Measurements from ENCODE around the gene MARS1.

MARS1 gene

DNA sequence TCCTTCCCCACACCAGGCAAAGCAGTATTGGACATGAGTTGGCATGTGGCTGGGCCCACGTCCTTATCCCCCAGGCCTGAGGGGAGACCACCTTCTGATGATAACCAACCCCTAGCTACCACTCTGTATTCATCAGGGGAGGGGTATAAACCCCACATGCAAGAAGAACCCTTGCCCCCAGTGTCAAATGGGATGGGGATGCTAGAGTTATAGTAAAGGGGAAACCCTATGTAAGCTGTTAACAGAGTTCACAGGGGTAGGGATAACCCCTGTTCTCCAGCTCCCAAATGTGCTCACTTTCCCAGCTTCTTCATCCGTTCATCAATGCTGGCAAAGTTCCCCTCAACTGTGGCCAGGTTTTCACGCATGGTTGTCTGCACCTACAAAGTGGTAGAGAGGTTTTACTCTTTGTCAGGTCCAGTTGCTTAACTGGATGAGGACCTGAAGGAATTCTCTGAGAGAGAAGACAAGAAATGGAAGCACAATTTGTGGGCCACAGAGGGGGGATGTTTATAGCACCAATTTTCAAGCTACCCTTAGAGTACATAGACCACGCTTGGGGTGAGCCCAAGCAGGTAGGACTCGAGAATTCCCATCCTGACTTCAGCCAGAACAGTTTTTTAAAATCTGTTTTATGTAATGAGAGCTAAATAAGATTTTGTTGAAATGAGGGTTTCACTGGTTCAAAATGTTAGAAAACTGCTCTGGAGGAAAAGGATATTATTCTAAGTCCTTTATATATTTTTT, 42.7 kb downstream of the MARS1 start:
- Histone ChIP-seq H3K9ac (ENCODE audit: low read length) (no peak overlapping the region), H3K27ac (ENCODE audit: low read length) (no peak overlapping the region), H3K4me3 (ENCODE audit: low read length) (no peak overlapping the region), H3K4me1 (ENCODE audit: control insufficient read depth, low read depth, low read length) (no peaks in the 10 kb centered on the region), H3K36me3 (ENCODE audit: control insufficient read depth, low read depth, low read length) (peaks cover 69% of the 10 kb centered on the region), H3K27me3 (ENCODE audit: control insufficient read depth, insufficient read depth, low read length) (no peaks in the 10 kb centered on the region), H3K9me3 (ENCODE audit: control insufficient read depth, low read depth, low read length) (no peaks in the 10 kb centered on the region)

DNA sequence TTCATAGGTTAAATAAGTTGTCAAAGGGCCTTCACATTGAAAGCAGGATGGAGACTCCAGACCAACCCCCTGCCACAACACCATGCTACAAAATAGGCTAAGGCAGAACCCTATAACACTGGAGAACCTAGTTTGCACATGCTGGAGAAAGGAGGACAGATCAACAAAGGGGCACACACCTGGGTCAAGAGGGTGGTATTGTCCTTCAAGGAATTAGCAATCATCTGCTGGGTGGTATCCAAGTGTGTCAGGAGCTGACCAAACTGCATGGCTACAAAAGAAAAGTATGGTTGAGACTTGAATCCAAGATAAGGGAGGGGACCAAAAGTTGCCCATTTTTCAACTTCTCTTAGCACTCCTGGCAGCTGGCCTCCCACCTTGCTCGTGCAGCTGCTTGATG, 44.0 kb downstream of the MARS1 start:
- no peak overlapping the region for H3K4me3 ChIP-seq (ENCODE audit: low read length)
- no peaks in the 10 kb centered on the region for H3K27me3 ChIP-seq (ENCODE audit: control insufficient read depth, insufficient read depth, low read length)
- H3K9me3 ChIP-seq (ENCODE audit: control insufficient read depth, low read depth, low read length): no peaks in the 10 kb centered on the region
- no peaks in the 10 kb centered on the region for H3K4me1 ChIP-seq (ENCODE audit: control insufficient read depth, low read depth, low read length)
- H3K9ac ChIP-seq (ENCODE audit: low read length): no peak overlapping the region
- peaks cover 69% of the 10 kb centered on the region for H3K36me3 ChIP-seq (ENCODE audit: control insufficient read depth, low read depth, low read length)
- no peak overlapping the region for H3K27ac ChIP-seq (ENCODE audit: low read length)

DNA sequence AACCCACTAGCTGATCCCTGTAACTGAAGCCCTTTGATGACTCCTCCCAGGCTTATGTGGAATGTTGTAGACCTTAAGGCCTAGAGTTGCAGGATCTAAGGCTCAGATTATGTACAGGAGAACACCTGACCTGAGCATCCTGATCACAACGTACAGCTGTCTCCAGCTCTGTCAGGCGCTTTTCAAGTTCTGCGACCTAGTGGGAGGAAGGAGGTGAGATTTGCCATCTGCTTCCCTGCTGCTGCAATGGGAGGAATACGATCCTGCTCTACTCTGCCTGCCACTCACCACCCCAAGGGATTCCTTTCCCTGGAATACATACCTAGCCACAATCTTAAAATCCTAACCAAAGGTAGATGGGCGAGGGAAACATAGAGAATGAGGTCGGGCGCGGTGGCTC, 45.2 kb downstream of the MARS1 start:
- no peaks in the 10 kb centered on the region for H3K9me3 ChIP-seq (ENCODE audit: control insufficient read depth, low read depth, low read length)
- H3K4me1 ChIP-seq (ENCODE audit: control insufficient read depth, low read depth, low read length): no peaks in the 10 kb centered on the region
- H3K36me3 ChIP-seq (ENCODE audit: control insufficient read depth, low read depth, low read length): peaks cover 65% of the 10 kb centered on the region
- H3K9ac ChIP-seq (ENCODE audit: low read length): no peak overlapping the region
- H3K4me3 ChIP-seq (ENCODE audit: low read length): no peak overlapping the region
- H3K27me3 ChIP-seq (ENCODE audit: control insufficient read depth, insufficient read depth, low read length): no peaks in the 10 kb centered on the region
- no peak overlapping the region for H3K27ac ChIP-seq (ENCODE audit: low read length)

DNA sequence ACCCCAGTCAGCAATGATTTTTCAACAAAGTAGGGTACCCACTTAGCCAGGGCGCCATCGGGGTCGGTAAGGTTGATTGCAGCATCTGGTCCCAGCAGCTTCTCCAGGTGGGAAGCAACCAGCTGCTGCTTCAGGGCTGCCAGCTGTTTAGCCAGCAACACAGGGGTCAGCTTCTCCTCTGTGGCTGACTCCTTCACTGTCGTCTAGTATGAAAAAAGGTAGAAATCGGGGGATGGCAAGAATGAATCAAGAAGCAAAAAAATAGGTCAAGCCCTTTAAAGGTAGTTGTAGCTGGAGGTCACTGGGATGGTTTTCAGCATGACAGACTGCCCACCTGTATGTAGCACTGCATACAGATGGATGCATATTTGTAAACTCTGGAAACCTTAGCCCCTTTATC, 46.4 kb downstream of the MARS1 start:
- Histone ChIP-seq H3K4me3 (ENCODE audit: low read length) (no peak overlapping the region), H3K9ac (ENCODE audit: low read length) (no peak overlapping the region), H3K4me1 (ENCODE audit: control insufficient read depth, low read depth, low read length) (no peaks in the 10 kb centered on the region), H3K27ac (ENCODE audit: low read length) (no peak overlapping the region), H3K9me3 (ENCODE audit: control insufficient read depth, low read depth, low read length) (no peaks in the 10 kb centered on the region), H3K27me3 (ENCODE audit: control insufficient read depth, insufficient read depth, low read length) (no peaks in the 10 kb centered on the region), H3K36me3 (ENCODE audit: control insufficient read depth, low read depth, low read length) (peaks cover 56% of the 10 kb centered on the region)

DNA sequence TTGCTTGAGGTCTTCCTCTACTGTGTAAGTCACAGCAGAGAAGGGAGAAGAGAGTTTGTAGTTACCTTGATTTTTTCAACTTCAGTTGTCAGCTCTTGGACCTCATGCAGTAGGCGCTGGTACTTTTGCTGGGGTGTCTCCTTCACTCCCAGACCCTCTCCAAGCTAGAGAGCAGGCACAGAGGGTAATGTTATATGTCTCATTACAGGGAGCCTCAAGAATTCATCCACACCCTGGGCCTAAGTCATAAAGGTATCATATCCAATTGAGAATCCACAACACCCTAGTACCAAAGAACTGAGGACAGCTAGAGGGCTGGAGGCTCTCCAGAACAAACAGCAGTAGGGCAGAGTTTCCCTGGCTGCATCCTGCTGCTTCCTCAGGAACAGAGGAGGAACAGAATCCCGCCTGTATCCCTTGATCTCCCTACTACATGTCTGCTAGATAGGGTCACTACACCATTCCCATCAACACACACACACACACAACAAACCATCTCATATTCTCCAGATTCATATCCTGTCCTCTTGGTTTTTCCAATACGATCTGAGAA, 47.2 kb downstream of the MARS1 start:
- no peak overlapping the region for H3K27ac ChIP-seq (ENCODE audit: low read length)
- H3K9me3 ChIP-seq (ENCODE audit: control insufficient read depth, low read depth, low read length): no peaks in the 10 kb centered on the region
- no peaks in the 10 kb centered on the region for H3K4me1 ChIP-seq (ENCODE audit: control insufficient read depth, low read depth, low read length)
- peaks cover 49% of the 10 kb centered on the region for H3K36me3 ChIP-seq (ENCODE audit: control insufficient read depth, low read depth, low read length)
- H3K4me3 ChIP-seq (ENCODE audit: low read length): no peak overlapping the region
- no peaks in the 10 kb centered on the region for H3K27me3 ChIP-seq (ENCODE audit: control insufficient read depth, insufficient read depth, low read length)
- no peak overlapping the region for H3K9ac ChIP-seq (ENCODE audit: low read length)

DNA sequence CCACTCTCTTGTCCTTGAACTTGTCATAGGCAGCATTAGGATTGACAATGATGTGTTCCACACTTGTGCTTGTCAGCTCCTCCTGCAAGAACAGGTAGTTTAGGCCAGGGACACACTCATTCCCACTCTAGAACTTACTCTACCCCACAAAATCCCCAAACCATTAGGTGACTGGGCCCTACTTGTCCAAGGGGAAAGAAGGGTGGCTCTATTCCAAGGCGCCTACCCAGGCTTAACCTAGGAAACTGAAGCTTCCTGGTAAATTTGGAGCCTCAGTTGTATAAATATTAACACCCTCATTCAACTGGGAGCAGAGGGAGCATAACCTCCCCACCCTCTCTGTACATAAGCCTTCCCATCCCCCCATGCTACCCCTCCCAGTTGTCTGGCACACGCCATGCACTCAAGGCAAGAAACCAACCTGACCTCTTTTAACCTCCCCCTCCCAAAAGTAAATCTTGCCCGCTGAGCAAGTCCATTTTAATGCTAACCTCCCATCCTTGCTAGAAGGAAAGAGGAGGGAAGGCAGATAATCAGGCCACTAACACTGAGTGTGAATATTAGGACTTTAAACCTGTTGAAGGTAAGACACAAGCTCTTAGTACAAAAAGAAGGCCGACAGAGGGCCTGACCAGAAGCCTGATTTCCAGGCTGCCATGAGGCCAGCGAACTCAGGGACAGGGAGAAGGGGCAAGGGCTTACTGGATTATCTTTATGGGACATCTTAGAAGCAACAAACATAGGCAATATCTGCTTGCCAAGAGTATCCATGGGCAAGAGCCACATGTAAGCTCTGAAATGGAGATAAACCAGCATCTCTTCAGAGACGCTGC, 48.1 kb downstream of the MARS1 start:
- H3K4me3 ChIP-seq (ENCODE audit: low read length): no peak overlapping the region
- H3K9ac ChIP-seq (ENCODE audit: low read length): no peak overlapping the region
- H3K36me3 ChIP-seq (ENCODE audit: control insufficient read depth, low read depth, low read length): peaks cover 40% of the 10 kb centered on the region
- H3K27me3 ChIP-seq (ENCODE audit: control insufficient read depth, insufficient read depth, low read length): no peaks in the 10 kb centered on the region
- H3K27ac ChIP-seq (ENCODE audit: low read length): no peak overlapping the region
- no peaks in the 10 kb centered on the region for H3K4me1 ChIP-seq (ENCODE audit: control insufficient read depth, low read depth, low read length)
- no peaks in the 10 kb centered on the region for H3K9me3 ChIP-seq (ENCODE audit: control insufficient read depth, low read depth, low read length)

DNA sequence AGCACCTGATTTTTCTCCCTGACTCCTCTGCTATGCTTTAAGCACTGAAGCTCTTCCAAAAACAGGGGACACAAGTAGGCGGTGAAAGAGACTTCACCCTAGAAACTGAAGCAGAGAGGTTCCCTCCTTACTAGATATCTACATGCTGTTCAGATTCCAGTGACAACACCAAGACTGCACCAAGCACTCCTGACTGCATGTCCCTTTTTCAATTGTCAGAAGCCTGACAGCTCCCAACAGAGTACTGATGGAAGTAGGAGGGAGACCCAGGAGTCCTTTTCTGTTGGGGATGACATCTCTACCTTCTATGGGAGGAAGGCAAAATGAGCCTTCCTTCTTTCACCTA, 48.7 kb downstream of the MARS1 start:
- Histone ChIP-seq H3K36me3 (ENCODE audit: control insufficient read depth, low read depth, low read length) (peaks cover 38% of the 10 kb centered on the region), H3K4me3 (ENCODE audit: low read length) (no peak overlapping the region), H3K9ac (ENCODE audit: low read length) (no peak overlapping the region)

DNA sequence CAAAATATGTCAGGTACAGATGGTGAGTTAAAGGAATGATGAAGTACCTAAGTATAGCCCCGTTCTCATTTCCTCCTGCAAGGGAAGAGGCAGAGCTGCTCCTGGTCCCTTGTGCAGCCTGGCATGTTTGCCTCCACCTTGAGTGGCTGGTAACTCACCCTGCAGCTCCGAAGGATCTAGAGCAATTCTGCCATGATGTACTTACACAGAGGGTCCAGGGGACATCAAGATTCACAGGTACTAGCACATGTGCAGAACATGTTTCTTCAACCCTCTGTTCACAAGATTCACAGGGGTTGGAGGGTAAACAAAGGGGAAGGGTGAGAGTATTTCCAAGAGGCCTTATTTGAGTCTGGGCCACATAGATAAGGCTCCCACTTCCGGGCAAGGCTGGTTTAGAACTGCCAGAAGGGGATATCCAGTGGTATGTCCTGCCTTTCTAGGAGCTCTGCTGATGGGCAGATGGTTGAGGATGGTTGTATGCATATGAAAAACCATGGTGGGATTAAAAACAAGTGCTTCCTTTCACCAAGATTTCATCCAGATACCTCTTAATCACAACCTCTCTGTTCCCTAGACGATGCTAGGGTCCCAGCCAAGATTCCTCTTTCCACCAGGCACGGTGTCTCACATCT, 51.4 kb downstream of the MARS1 start:
- Histone ChIP-seq H3K36me3 (ENCODE audit: control insufficient read depth, low read depth, low read length) (peaks cover 16% of the 10 kb centered on the region), H3K9ac (ENCODE audit: low read length) (no peak overlapping the region), H3K27ac (ENCODE audit: low read length) (no peak overlapping the region)

More for the DNA sequence above, 48.7 kb downstream of the MARS1 start:
- no peaks in the 10 kb centered on the region for H3K27me3 ChIP-seq (ENCODE audit: control insufficient read depth, insufficient read depth, low read length)
- no peaks in the 10 kb centered on the region for H3K9me3 ChIP-seq (ENCODE audit: control insufficient read depth, low read depth, low read length)
- H3K4me1 ChIP-seq (ENCODE audit: control insufficient read depth, low read depth, low read length): no peaks in the 10 kb centered on the region
- H3K27ac ChIP-seq (ENCODE audit: low read length): no peak overlapping the region

DNA sequence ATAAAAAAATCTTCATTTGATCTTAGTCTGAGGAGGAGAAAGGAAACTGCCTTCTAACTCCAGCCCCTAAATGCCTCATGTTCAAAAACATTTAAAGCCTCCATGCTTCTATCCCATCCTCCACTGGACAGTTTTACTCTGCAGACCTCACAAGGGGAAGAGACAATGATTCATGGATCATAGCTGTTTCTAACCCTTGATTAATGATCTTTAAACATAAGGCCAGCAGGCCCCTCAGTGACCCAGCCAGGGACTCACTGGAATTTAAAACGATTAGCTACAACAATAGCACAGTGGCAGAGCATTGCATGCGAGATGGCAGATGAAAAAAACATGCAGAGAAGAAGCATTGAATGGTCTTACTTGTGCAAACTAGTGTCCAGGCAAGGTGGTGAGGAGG, 53.1 kb downstream of the MARS1 start:
- no peak overlapping the region for H3K27ac ChIP-seq (ENCODE audit: low read length)
- H3K36me3 ChIP-seq (ENCODE audit: control insufficient read depth, low read depth, low read length): peaks cover 8% of the 10 kb centered on the region
- no peaks in the 10 kb centered on the region for H3K9me3 ChIP-seq (ENCODE audit: control insufficient read depth, low read depth, low read length)
- peaks cover 3% of the 10 kb centered on the region for H3K4me1 ChIP-seq (ENCODE audit: control insufficient read depth, low read depth, low read length)
- no peaks in the 10 kb centered on the region for H3K27me3 ChIP-seq (ENCODE audit: control insufficient read depth, insufficient read depth, low read length)
- H3K9ac ChIP-seq (ENCODE audit: low read length): no peak overlapping the region
- H3K4me3 ChIP-seq (ENCODE audit: low read length): no peak overlapping the region

More for the DNA sequence above, 51.4 kb downstream of the MARS1 start:
- Histone ChIP-seq H3K9me3 (ENCODE audit: control insufficient read depth, low read depth, low read length) (no peaks in the 10 kb centered on the region), H3K27me3 (ENCODE audit: control insufficient read depth, insufficient read depth, low read length) (no peaks in the 10 kb centered on the region), H3K4me1 (ENCODE audit: control insufficient read depth, low read depth, low read length) (no peaks in the 10 kb centered on the region), H3K4me3 (ENCODE audit: low read length) (no peak overlapping the region)

DNA sequence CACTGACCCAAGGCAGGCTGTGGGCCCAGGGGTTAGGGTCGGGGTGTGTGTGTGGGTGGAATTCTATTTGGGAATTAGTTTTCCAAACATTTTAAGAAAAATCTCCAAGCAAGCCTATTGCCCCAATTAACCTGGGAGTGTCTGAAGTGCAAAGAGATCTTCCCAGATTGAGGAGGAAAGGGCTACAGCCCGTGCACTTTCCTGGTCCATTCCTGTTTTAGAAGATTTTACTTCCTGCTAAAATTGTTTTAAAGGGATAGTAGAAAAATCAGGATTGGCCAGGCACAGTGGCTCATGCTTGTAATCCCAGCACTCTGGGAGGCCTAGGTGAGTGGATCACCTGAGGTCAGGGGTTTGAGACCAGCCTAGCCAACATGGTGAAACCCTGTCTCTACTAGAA, 53.8 kb downstream of the MARS1 start:
- peaks cover 8% of the 10 kb centered on the region for H3K36me3 ChIP-seq (ENCODE audit: control insufficient read depth, low read depth, low read length)
- no peaks in the 10 kb centered on the region for H3K27me3 ChIP-seq (ENCODE audit: control insufficient read depth, insufficient read depth, low read length)
- no peaks in the 10 kb centered on the region for H3K9me3 ChIP-seq (ENCODE audit: control insufficient read depth, low read depth, low read length)

DNA sequence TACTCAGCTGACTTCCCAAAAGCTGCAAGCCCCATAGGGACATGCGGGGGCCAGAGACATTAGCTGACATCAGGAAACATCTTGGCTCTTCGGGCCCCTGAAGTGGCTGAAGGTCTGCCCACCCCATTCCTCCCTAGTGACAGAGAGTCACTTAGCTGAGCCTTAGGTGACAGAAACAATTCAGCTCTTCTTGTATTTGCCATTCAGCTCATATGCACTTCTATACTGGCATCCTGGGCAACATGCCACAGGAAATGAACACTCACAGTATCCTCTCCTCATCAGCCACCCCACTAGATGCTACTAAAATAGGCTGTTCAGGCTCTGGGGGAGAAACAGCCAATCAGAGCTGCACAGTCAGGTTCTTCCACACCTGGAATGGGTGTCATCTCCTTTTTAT, 55.7 kb downstream of the MARS1 start:
- peaks cover 11% of the 10 kb centered on the region for H3K27me3 ChIP-seq (ENCODE audit: control insufficient read depth, insufficient read depth, low read length)
- H3K9me3 ChIP-seq (ENCODE audit: control insufficient read depth, low read depth, low read length): no peaks in the 10 kb centered on the region
- no peak overlapping the region for H3K4me3 ChIP-seq (ENCODE audit: low read length)
- H3K4me1 ChIP-seq (ENCODE audit: control insufficient read depth, low read depth, low read length): peaks cover 10% of the 10 kb centered on the region
- H3K9ac ChIP-seq (ENCODE audit: low read length): no peak overlapping the region
- peaks cover 8% of the 10 kb centered on the region for H3K36me3 ChIP-seq (ENCODE audit: control insufficient read depth, low read depth, low read length)
- no peak overlapping the region for H3K27ac ChIP-seq (ENCODE audit: low read length)

More for the DNA sequence above, 53.8 kb downstream of the MARS1 start:
- Histone ChIP-seq H3K27ac (ENCODE audit: low read length) (no peak overlapping the region), H3K4me3 (ENCODE audit: low read length) (no peak overlapping the region), H3K4me1 (ENCODE audit: control insufficient read depth, low read depth, low read length) (peaks cover 7% of the 10 kb centered on the region), H3K9ac (ENCODE audit: low read length) (no peak overlapping the region)
